Activated CD4-positive, alpha-beta T cell treated with anti-CD3 and anti-CD28 coated beads for 36 hours (primary cell): ENCODE measurements around the gene TTK. TPM values are rescaled to one million over a fixed set of nuclear protein-coding genes. Genes with fewer than 3 reads are reported as not detected.

Source experiments
- ATAC-seq: fragments of 200-7000 bp; cut with Tn5 transposase; one replicate; pipeline ENCODE4 v1.10.0; 2021; ENCODE audit warnings: mild to moderate bottlenecking, moderate library complexity
- CTCF ChIA-PET: fragments of 350-600 bp; sonication (Branson Sonifier 250); formaldehyde crosslinking; loops from one replicate; lab custom pipeline; 2021; ENCODE audit warnings: antibody characterized with exemption; lab: Charles Lee
- POLR2A ChIA-PET: fragments of 350-600 bp; sonication (Branson Sonifier 250); formaldehyde crosslinking; loops from one replicate; lab custom pipeline; 2021; ENCODE audit warnings: antibody characterized with exemption, inconsistent platforms; lab: Charles Lee
- DNase-seq: peaks from one replicate; pipeline ENCODE4 v3.0.0-alpha.2; 2020
- H3K27ac Mint-ChIP-seq: one replicate; pipeline ENCODE4 v1.8.0; 2021; ENCODE audit warnings: mixed read lengths
- H3K27me3 Mint-ChIP-seq: one replicate; pipeline ENCODE4 v1.8.0; 2021; ENCODE audit warnings: mixed read lengths
- H3K36me3 Mint-ChIP-seq: one replicate; pipeline ENCODE4 v1.8.0; 2021; ENCODE audit warnings: low read depth, mixed read lengths
- H3K4me1 Mint-ChIP-seq: one replicate; pipeline ENCODE4 v1.8.0; 2021; ENCODE audit warnings: mixed read lengths
- H3K4me3 Mint-ChIP-seq: one replicate; pipeline ENCODE4 v1.8.0; 2021; ENCODE audit warnings: mild to moderate bottlenecking, moderate library complexity, mixed read lengths
- H3K9me3 Mint-ChIP-seq: one replicate; pipeline ENCODE4 v1.8.0; 2021; ENCODE audit warnings: low read depth, mixed read lengths
- intact Hi-C, 2 experiments: fragments of 100-400 bp; cut with DNase I in 1 of 2; cut with micrococcal nuclease in 1 of 2; formaldehyde crosslinking; loops; one replicate each; pipeline versions ENCODE4 v1.14.2 to v1.15.1; 2022 to 2024; cut with DNase I, micrococcal nuclease
- total RNA-seq, 2 experiments: library from RNA; stranded (reverse); gene quantifications; one replicate each; pipeline ENCODE4 v1.2.3, GENCODE V29; 2021

TTK gene
- total RNA-seq, result 10 to 100 TPM; 39.1 to 47.2 TPM

DNA sequence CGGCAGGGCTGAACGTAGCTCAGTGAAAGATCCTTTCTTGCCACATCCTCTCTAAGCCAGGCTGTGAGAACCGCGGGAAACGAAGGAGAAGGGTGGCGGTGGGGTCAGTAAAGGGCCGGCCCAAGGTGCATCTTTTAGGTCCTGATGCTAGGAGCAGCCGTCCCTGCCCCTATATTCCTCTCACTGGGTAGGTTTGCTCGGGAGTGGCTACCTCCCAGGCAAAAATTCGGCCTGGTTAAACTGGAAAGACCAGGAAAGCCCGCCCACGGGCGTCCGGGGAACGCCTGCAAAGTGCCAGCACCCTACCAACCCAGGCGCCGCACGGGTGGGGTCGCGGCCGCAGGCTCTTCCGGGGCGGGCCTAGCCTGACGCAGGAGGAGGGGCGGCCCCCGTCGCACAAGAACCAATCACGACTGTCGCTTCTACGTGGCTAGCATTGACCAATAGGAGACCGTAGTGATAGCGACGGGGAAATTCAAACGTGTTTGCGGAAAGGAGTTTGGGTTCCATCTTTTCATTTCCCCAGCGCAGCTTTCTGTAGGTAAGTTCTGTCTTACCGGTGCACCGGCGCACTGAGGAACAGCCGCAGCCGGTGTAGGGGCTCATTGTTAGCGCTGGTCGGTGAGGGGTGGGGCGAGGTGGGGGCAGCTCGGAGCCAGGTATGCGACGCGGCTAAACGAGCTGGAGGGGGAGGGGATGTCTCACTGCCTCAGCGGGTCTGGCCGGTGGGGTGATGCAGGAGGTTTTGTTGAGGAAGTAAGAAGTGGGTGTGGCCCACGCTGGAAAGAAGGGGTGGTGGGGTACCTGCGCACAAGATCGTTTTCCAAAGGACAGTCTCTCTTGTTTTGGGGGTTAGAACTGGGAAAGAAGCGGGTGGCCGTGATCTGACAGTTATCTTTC lies at the start of gene TTK:
TTK (plus strand) TSS at position 477 of the 900 bp plus-strand sequence. CDS start 1,195 bp downstream, outside the sequence.
- Mint-ChIP-seq H3K27ac (peak within 1 kb of the TSS; percentile 95), H3K9me3 (no peaks in the 10 kb centered on the region), H3K4me3 (peak within 1 kb of the TSS; percentile 87), H3K4me1 (peaks cover 13% of the 10 kb centered on the region), H3K27me3 (no peaks in the 10 kb centered on the region), H3K36me3 (peaks cover 25% of the 10 kb centered on the region)
- peak; percentile 94 for DNase-seq
- intact Hi-C loops, result loop anchor here (1.0 to 10.0 kb wide), 10 partner anchors 57 to 1748 kb away; partner anchors contain the start of genes BCKDHB (in 2 of the 2), ELOVL4 (in 2 of the 2), LCA5 (in 2 of the 2) and HMGN3 (in 1 of the 2)
- CTCF ChIA-PET, result interaction anchor here (1.3 to 3.2 kb wide), 3 partner anchors 55 to 89 kb away, joined by 4 to 18 read pairs (median 4); partner anchors contain the start of gene ELOVL4
- peak; percentile 99 for ATAC-seq
- POLR2A ChIA-PET, result interaction anchor here (0.6 to 2.1 kb wide), 6 partner anchors 11 to 1749 kb away, joined by 3 to 11 read pairs (median 4); partner anchors contain the start of gene BCKDHB

DNA sequence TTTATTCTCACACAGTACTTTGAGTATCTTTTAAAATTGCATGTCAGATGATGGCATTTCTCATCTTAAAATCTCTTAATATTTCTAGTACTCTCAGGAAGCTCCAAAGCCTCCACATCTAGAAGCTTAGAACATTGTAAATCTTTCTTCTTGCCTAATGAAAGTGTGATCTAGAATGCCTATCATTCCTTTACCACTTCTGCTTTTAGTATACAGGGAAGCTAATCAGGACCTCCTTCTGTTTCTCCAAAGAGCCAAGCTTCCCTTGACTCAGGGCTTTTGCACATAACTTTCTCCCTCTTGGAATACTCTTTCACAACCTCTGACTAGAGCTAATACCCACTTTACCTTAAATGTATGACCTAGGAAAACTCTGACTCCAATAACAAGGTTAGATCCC lies 49.6 kb upstream of the TTK start:
- POLR2A ChIA-PET, result no interaction called here
- CTCF ChIA-PET, result interaction anchor here (2.0 kb wide), 1 partner anchor 9 kb away, joined by 4 read pairs; no protein-coding TSS in a partner anchor
- intact Hi-C loops, result no loop called here
- no peak for DNase-seq
- Mint-ChIP-seq H3K36me3 (peaks cover 3% of the 10 kb centered on the region), H3K4me3 (no peak overlapping the region), H3K27ac (no peak overlapping the region), H3K9me3 (peaks cover 2% of the 10 kb centered on the region), H3K27me3 (peaks cover 14% of the 10 kb centered on the region), H3K4me1 (no peaks in the 10 kb centered on the region)
- ATAC-seq, result no peak

DNA sequence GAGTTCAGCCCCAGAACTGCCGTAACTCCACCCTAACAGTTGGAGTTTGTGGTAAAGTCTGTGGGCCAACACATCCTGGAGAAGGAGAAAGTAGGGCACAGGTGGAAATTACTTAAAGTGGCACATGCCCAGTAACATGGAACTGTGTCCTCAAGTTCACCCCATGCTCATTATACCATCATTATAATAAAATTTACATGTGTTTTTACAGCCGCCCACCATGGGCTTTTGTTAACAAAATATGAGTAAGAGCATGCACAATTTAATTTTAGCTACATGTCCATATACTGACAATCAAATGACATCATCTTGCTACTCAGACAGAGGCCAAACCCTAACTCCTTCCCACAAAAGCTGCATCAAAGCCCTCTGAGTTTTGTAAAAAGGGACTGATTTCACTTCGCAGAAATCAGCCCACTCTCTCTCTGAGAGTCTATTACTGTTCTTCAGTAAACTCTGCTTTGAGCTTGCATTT lies 39.8 kb upstream of the TTK start:
- peak; percentile 20 for DNase-seq
- peak; percentile 74 for ATAC-seq
- intact Hi-C loops, result no loop called here
- H3K4me3 Mint-ChIP-seq, result no peak overlapping the region
- CTCF ChIA-PET, result interaction anchor here (3.6 kb wide), 1 partner anchor 15 kb away, joined by 15 read pairs; no protein-coding TSS in a partner anchor
- POLR2A ChIA-PET, result interaction anchor here (0.7 kb wide), 1 partner anchor 82 kb away, joined by 3 read pairs; no protein-coding TSS in a partner anchor
- peaks cover 3% of the 10 kb centered on the region for H3K4me1 Mint-ChIP-seq
- H3K27me3 Mint-ChIP-seq, result no peaks in the 10 kb centered on the region
- peaks cover 22% of the 10 kb centered on the region for H3K9me3 Mint-ChIP-seq
- no peak overlapping the region for H3K27ac Mint-ChIP-seq
- no peaks in the 10 kb centered on the region for H3K36me3 Mint-ChIP-seq

DNA sequence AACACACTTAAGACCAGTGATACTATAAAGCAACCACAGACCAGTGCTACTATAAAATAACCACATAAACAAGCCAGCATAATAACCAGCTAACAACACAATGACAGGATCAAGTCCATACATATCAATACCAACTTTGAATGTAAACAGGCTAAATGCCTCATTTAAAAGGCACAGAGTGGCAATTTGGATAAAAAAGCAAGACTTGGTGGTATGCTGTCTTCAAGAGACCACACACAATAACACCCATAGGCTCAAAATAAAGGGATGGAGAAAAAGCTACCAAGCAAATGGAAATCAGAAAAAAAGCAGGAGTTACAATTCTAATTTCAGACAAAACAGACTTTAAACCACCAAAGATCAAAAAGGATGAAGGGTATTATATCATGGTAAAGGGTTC lies 37.3 kb upstream of the TTK start:
- intact Hi-C loops, result no loop called here
- no peak for ATAC-seq
- POLR2A ChIA-PET, result no interaction called here

GRCh38 chr6:79969784-79970183 lies 34.7 kb upstream of the TTK start:
- no peak overlapping the region for H3K27ac Mint-ChIP-seq
- H3K36me3 Mint-ChIP-seq, result no peaks in the 10 kb centered on the region
- no peak overlapping the region for H3K4me3 Mint-ChIP-seq
- ATAC-seq (no peak), DNase-seq (no peak)
- ChIA-PET CTCF (no interaction called here), POLR2A (no interaction called here)
- peaks cover 2% of the 10 kb centered on the region for H3K27me3 Mint-ChIP-seq
- peaks cover 25% of the 10 kb centered on the region for H3K9me3 Mint-ChIP-seq
- H3K4me1 Mint-ChIP-seq, result no peaks in the 10 kb centered on the region
- intact Hi-C loops, result no loop called here

More for the DNA sequence above, 37.3 kb upstream of the TTK start:
- Mint-ChIP-seq H3K36me3 (no peaks in the 10 kb centered on the region), H3K9me3 (peaks cover 25% of the 10 kb centered on the region), H3K27me3 (peaks cover 2% of the 10 kb centered on the region), H3K4me3 (no peak overlapping the region), H3K4me1 (peaks cover 3% of the 10 kb centered on the region), H3K27ac (no peak overlapping the region)
- DNase-seq, result no peak
- CTCF ChIA-PET, result interaction anchor here (3.6 kb wide), 1 partner anchor 18 kb away, joined by 15 read pairs; no protein-coding TSS in a partner anchor

GRCh38 chr6:79971193-79971592 lies 33.3 kb upstream of the TTK start:
- peaks cover 2% of the 10 kb centered on the region for H3K4me1 Mint-ChIP-seq
- no peaks in the 10 kb centered on the region for H3K36me3 Mint-ChIP-seq
- H3K27me3 Mint-ChIP-seq, result peaks cover 2% of the 10 kb centered on the region
- peaks cover 21% of the 10 kb centered on the region for H3K9me3 Mint-ChIP-seq
- ATAC-seq, result no peak
- no peak overlapping the region for H3K27ac Mint-ChIP-seq
- intact Hi-C loops, result no loop called here
- H3K4me3 Mint-ChIP-seq, result no peak overlapping the region
- ChIA-PET CTCF (no interaction called here), POLR2A (no interaction called here)
- DNase-seq, result no peak

DNA sequence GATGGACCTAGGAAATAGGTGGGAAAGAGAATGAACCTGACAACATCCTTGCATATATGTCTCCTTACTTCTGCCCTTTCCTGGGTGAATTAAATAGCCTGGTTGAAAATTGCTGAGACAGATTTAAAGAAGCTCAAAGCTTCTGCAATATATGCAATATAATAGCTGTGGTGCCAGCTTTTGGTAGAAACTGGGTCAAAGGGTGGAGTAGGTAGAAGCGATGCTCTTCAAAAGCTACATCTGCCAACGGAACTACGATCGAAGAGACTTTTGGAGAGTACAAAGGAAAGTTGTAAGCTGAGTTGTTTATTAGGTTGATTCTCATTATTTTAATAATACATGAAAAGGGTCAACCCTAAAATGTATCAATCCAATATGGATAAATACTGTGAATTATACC lies 22.8 kb upstream of the TTK start:
- H3K36me3 Mint-ChIP-seq, result no peaks in the 10 kb centered on the region
- no peaks in the 10 kb centered on the region for H3K9me3 Mint-ChIP-seq
- H3K4me1 Mint-ChIP-seq, result peaks cover 5% of the 10 kb centered on the region
- intact Hi-C loops, result no loop called here
- H3K4me3 Mint-ChIP-seq, result no peak overlapping the region
- ATAC-seq, result no peak
- H3K27me3 Mint-ChIP-seq, result peaks cover 4% of the 10 kb centered on the region
- CTCF ChIA-PET, result interaction anchor here (0.7 to 1.2 kb wide), 3 partner anchors 10 to 145 kb away, joined by 3 read pairs; no protein-coding TSS in a partner anchor
- no peak overlapping the region for H3K27ac Mint-ChIP-seq
- POLR2A ChIA-PET, result no interaction called here
- no peak for DNase-seq

- Mint-ChIP-seq H3K4me3 (no peak overlapping the region), H3K4me1 (peaks cover 5% of the 10 kb centered on the region), H3K27ac (no peak overlapping the region), H3K36me3 (no peaks in the 10 kb centered on the region), H3K27me3 (no peaks in the 10 kb centered on the region), H3K9me3 (no peaks in the 10 kb centered on the region)
- ChIA-PET CTCF (interaction anchor here (0.8 to 1.7 kb wide), 3 partner anchors 18 to 41 kb away, joined by 3 to 8 read pairs (median 4); no protein-coding TSS in a partner anchor), POLR2A (no interaction called here)
- peak; percentile 19 for DNase-seq
- intact Hi-C loops, result no loop called here
- ATAC-seq, result no peak
These were observed 20.2 kb upstream of the TTK start for GRCh38 chr6:79984261-79984660.

GRCh38 chr6:79985128-79985527 lies 19.3 kb upstream of the TTK start:
- H3K27ac Mint-ChIP-seq, result no peak overlapping the region
- no peaks in the 10 kb centered on the region for H3K36me3 Mint-ChIP-seq
- intact Hi-C loops, result no loop called here
- ChIA-PET POLR2A (no interaction called here), CTCF (interaction anchor here (0.8 to 1.7 kb wide), 3 partner anchors 19 to 42 kb away, joined by 3 to 8 read pairs (median 4); no protein-coding TSS in a partner anchor)
- H3K27me3 Mint-ChIP-seq, result no peaks in the 10 kb centered on the region
- H3K9me3 Mint-ChIP-seq, result no peaks in the 10 kb centered on the region
- ATAC-seq, result no peak
- no peak overlapping the region for H3K4me3 Mint-ChIP-seq
- H3K4me1 Mint-ChIP-seq, result peaks cover 5% of the 10 kb centered on the region
- no peak for DNase-seq

GRCh38 chr6:79989641-79990040 lies 14.8 kb upstream of the TTK start:
- intact Hi-C loops, result no loop called here
- no peaks in the 10 kb centered on the region for H3K27me3 Mint-ChIP-seq
- no peaks in the 10 kb centered on the region for H3K9me3 Mint-ChIP-seq
- H3K4me1 Mint-ChIP-seq, result no peaks in the 10 kb centered on the region
- DNase-seq (no peak), ATAC-seq (no peak)
- ChIA-PET POLR2A (no interaction called here), CTCF (no interaction called here)
- no peak overlapping the region for H3K27ac Mint-ChIP-seq
- no peak overlapping the region for H3K4me3 Mint-ChIP-seq
- H3K36me3 Mint-ChIP-seq, result no peaks in the 10 kb centered on the region
